Mucosa of descending colon (tissue), 3 donors: ENCODE measurements around the gene ZNF511. TPM values are rescaled to one million over a fixed set of nuclear protein-coding genes. Genes with fewer than 3 reads are reported as not detected.
"Not testable (repeated sequence)": the region's sequence is repeated elsewhere in the genome, so short reads cannot be mapped to it uniquely, and the experiment has no call there.

Experiments
- ATAC-seq: fragments of 200-7000 bp; cut with Tn5 transposase; one replicate; pipeline ENCODE4 v1.9.1; 2020; ENCODE audit warnings: mild to moderate bottlenecking, moderate library complexity
- DNase-seq, 3 donors: peaks; one replicate each; pipeline ENCODE4 v3.0.0-alpha.2; 2020
- H3K36me3 ChIP-seq: fragments of 200-600 bp; one replicate; pipeline ENCODE4 v1.8.0; 2021; ENCODE audit warnings: low read depth, mild to moderate bottlenecking
- H3K4me1 ChIP-seq: fragments of 200-600 bp; one replicate; pipeline ENCODE4 v1.8.0; 2021; ENCODE audit warnings: low read depth, mild to moderate bottlenecking
- H3K4me3 ChIP-seq: fragments of 200-600 bp; one replicate; pipeline ENCODE4 v1.8.0; 2021; ENCODE audit warnings: mild to moderate bottlenecking
- H3K9me3 ChIP-seq: fragments of 200-600 bp; one replicate; pipeline ENCODE4 v1.8.0; 2021; ENCODE audit warnings: mild to moderate bottlenecking
- CTCF ChIP-seq: fragments of 200-600 bp; IDR thresholded peaks from one replicate; pipeline ENCODE4 v1.8.0; 2022; ENCODE audit warnings: antibody characterized with exemption, mild to moderate bottlenecking
- intact Hi-C, 2 donors: fragments of 100-400 bp; cut with DNase I in 1 of 2; cut with micrococcal nuclease in 1 of 2; formaldehyde crosslinking; loops; one replicate each; pipeline versions ENCODE4 v1.11.0 to v1.11.1; 2022; cut with DNase I, micrococcal nuclease
- total RNA-seq, 3 donors: library from RNA; stranded (reverse); fragmentation: NEBNext Ultra II Directional in 2 of 3; extraction: Animal tissue kit (Norgen Biotek cat#: 25700) in 2 of 3; gene quantifications; one replicate each; pipeline versions ENCODE4 v1.2.1 to v1.2.4, GENCODE V29; 2021 to 2023
- donor health status: DM: no; HTN: no; CAD: no; lungs with moderate emphysema.
- donor health status: DM: no; HTN: no; CAD: no.
- donor health status: DM: no; HTN: yes; CAD: no.

ZNF511 gene
- total RNA-seq, 3 donors from 2014 or later: 39.1 to 54.0 (median 42.7) TPM

DNA sequence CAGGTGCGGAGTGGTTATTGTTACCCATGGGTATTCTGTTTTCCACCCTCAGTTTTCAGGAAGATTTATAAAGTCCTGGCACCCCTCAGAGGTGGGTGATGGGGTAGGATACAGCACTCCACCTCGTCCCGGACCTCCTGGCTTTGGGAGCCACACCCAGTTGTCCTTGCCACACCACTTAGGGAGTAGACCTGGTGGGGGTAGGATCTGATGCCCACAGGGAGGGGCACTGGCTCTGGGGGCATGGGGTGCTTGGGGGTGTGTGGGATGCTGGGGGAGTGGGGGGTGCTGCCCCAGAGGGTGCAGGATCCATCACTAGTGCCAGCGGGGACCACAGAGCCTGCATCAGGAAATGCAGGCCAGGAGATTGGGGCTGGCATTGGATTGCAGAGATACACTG lies 4.5 kb downstream of the ZNF511 start:
- H3K9me3 ChIP-seq: no peaks in the 10 kb centered on the region
- DNase-seq (no peak), ATAC-seq (no peak)
- intact Hi-C loops: no loop called here
- TF ChIP-seq CTCF: no peak
- H3K4me3 ChIP-seq: no peak overlapping the region
- no peaks in the 10 kb centered on the region for H3K36me3 ChIP-seq
- H3K4me1 ChIP-seq: peaks cover 11% of the 10 kb centered on the region

DNA sequence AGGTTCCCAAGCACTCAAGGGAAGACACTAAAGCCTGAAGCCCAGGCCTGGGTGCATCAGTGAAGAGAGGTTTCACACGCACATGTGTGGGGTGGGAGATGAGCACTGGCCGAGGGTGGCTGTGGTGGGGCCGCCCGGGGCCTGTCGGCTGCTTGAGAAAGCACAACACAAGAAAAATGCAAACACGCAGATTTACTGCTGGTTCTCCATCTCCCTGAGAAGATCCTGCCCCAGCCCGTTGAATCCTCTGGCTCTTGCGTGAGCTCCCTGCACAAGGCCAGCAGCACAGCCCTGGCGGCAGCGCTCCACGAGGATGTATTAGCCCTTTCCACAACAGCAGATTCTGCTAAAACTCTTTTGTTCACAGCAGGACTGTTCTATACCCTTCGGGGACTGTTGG lies 6.2 kb downstream of the ZNF511 start:
- Histone ChIP-seq H3K36me3 (no peaks in the 10 kb centered on the region), H3K4me3 (no peak overlapping the region), H3K4me1 (peaks cover 8% of the 10 kb centered on the region), H3K9me3 (no peaks in the 10 kb centered on the region)
- peak in 1 of 3 donors; percentile 32 for DNase-seq
- no peak for TF ChIP-seq CTCF
- intact Hi-C loops: no loop called here
- no peak for ATAC-seq

DNA sequence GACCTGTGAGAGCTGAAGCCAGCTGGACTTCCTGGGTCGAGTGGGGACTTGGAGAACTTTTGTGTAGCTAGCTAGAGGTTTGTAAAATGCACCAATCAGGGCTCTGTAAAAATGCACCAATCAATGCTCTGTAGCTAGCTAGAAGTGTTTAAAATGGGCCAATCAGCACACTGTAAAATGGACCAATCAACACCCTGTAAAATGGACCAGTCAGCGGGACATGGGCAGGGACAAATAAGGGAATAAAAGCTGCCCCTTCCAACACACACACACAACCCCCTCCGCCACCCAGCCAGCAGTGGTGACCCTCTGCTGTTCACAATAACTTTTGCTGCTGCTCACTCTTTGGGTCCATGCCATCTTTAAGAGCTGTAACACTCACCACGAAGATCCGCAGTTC lies 7.1 kb downstream of the ZNF511 start:
- no peak for DNase-seq
- intact Hi-C loops: no loop called here
- H3K4me1 ChIP-seq: peaks cover 3% of the 10 kb centered on the region
- ATAC-seq: no peak
- no peak overlapping the region for H3K4me3 ChIP-seq
- no peak for TF ChIP-seq CTCF
- H3K36me3 ChIP-seq: no peaks in the 10 kb centered on the region
- no peaks in the 10 kb centered on the region for H3K9me3 ChIP-seq

DNA sequence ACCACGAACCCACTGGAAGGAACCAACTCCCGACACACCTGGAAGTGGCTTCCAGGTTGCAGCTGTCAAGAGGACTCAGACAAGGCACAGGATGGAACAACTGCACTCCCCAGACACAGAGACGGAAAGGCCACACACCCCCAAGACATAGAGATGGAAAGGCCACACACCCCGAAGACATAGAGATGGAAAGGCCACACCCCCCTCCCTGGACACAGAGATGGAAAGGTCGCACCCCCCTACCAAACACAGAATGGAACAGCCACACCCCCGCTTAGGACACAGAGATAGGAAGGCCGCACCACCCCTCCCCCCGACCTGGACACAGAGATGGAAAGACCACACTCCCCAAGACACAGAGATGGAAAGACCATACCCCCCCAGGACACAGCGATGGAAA lies 7.6 kb downstream of the ZNF511 start:
- intact Hi-C loops: no loop called here

GRCh38 chr10:133316732-133317131 lies 8.0 kb downstream of the ZNF511 start:
- no peaks in the 10 kb centered on the region for H3K9me3 ChIP-seq
- TF ChIP-seq CTCF: no peak
- H3K36me3 ChIP-seq: no peaks in the 10 kb centered on the region
- H3K4me3 ChIP-seq: no peak overlapping the region
- DNase-seq (no peak), ATAC-seq (no peak)
- intact Hi-C loops: no loop called here
- peaks cover 3% of the 10 kb centered on the region for H3K4me1 ChIP-seq

More for the DNA sequence above, 7.6 kb downstream of the ZNF511 start:
- ATAC-seq (no peak), DNase-seq (no peak)
- peaks cover 3% of the 10 kb centered on the region for H3K4me1 ChIP-seq
- H3K4me3 ChIP-seq: no peak overlapping the region
- no peak for TF ChIP-seq CTCF
- no peaks in the 10 kb centered on the region for H3K9me3 ChIP-seq
- no peaks in the 10 kb centered on the region for H3K36me3 ChIP-seq

GRCh38 chr10:133318494-133319127 lies 9.9 kb downstream of the ZNF511 start:
- DNase-seq (peak; percentile 73 to 83 (median 74)), ATAC-seq (peak; percentile 96)
- intact Hi-C loops: no loop called here
- H3K4me3 ChIP-seq: no peak overlapping the region
- H3K36me3 ChIP-seq: no peaks in the 10 kb centered on the region
- H3K4me1 ChIP-seq: peaks cover 3% of the 10 kb centered on the region
- peak; percentile 59 for TF ChIP-seq CTCF
- no peaks in the 10 kb centered on the region for H3K9me3 ChIP-seq

DNA sequence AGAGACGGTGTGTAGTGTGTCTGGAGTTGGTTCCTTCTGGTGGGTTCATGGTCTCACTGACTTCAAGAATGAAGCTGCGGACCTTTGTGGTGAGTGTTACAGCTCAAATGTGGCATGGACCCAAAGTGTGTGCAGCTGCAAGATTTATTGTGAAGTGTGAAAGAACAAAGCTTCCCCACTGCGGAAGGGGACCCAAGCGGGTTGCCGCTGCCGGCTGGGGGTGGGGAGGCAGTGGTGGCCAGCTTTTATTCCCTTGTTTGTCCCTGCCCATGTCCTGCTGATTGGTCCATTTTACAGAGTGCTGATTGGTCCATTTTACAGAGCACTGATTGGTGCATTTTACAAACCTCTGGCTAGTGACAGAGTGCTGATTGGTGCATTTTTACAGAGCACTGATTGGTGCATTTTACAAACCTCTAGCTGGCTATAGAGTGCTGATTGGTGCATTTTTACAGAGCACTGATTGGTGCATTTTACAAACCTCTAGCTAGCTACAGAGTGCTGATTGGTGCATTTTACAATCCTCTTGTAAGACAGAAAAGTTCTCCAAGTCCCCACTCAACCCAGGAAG lies 12.2 kb downstream of the ZNF511 start:
- H3K9me3 ChIP-seq, H3K36me3 ChIP-seq, ATAC-seq, H3K4me3 ChIP-seq, intact Hi-C loops: not testable (repeated sequence)
- peaks cover 17% of the 10 kb centered on the region for H3K4me1 ChIP-seq
- DNase-seq: peak in 1 of 3 donors; percentile 4

GRCh38 chr10:133322064-133322709 lies 13.5 kb downstream of the ZNF511 start:
- H3K4me3 ChIP-seq, H3K36me3 ChIP-seq, ATAC-seq, H3K9me3 ChIP-seq, DNase-seq, intact Hi-C loops: not testable (repeated sequence)
- peaks cover 17% of the 10 kb centered on the region for H3K4me1 ChIP-seq
